Measurements from ENCODE around the gene CALN1. TPM values are rescaled to one million over a fixed set of nuclear protein-coding genes. Genes with fewer than 3 reads are reported as not detected.

Gene CALN1
- total and polyA plus RNA-seq, 12 donors, result not detected

- WGBS, 2 donors, result 16 to 19% methylated on average over 2 of the region's 2 CpGs
- ATAC-seq, result no peak
- H3K9me3 ChIP-seq, result peaks cover 0 to 30% (median 7%) of the 10 kb centered on the region in 11 donors
Measured at GRCh38 chr7:72281308-72281707, 130.8 kb downstream of the CALN1 start.

GRCh38 chr7:72279203-72279602 is 132.9 kb downstream of the CALN1 start:
- peaks cover 0 to 4% (median 0%) of the 10 kb centered on the region in 7 donors for H3K27me3 ChIP-seq

More at GRCh38 chr7:72281308-72281707, 130.8 kb downstream of the CALN1 start:
- TF ChIP-seq CTCF (IDR thresholded peaks at IDR 0.05), result no peak
- Histone ChIP-seq H3K27ac (no peak overlapping the region), H3K36me3 (no peaks in the 10 kb centered on the region), H3K4me1 (no peaks in the 10 kb centered on the region), H3K27me3 (peaks cover 0 to 4% (median 0%) of the 10 kb centered on the region in 7 donors), H3K4me3 (no peak overlapping the region)
- intact Hi-C loops (cut with DNase I), result no loop called here
- DNase-seq, result no peak

GRCh38 chr7:72278550-72278949 is 133.6 kb downstream of the CALN1 start:
- Histone ChIP-seq H3K4me3 (no peak overlapping the region), H3K27ac (no peak overlapping the region), H3K9me3 (peaks cover 0 to 28% (median 5%) of the 10 kb centered on the region in 11 donors), H3K4me1 (no peaks in the 10 kb centered on the region), H3K36me3 (no peaks in the 10 kb centered on the region), H3K27me3 (peaks cover 0 to 4% (median 0%) of the 10 kb centered on the region in 7 donors)
- intact Hi-C loops (cut with DNase I), result no loop called here
- 53 to 69% methylated on average over 8 of the region's 8 CpGs for WGBS, 2 donors
- TF ChIP-seq CTCF (IDR thresholded peaks at IDR 0.05), result no peak
- ATAC-seq (no peak), DNase-seq (no peak)

More at GRCh38 chr7:72279203-72279602, 132.9 kb downstream of the CALN1 start:
- Histone ChIP-seq H3K4me1 (no peaks in the 10 kb centered on the region), H3K36me3 (no peaks in the 10 kb centered on the region), H3K4me3 (no peak overlapping the region), H3K27ac (no peak overlapping the region), H3K9me3 (peaks cover 0 to 34% (median 6%) of the 10 kb centered on the region in 11 donors)
- DNase-seq (no peak), ATAC-seq (no peak)
- no peak for TF ChIP-seq CTCF (IDR thresholded peaks at IDR 0.05)
- intact Hi-C loops (cut with DNase I), result no loop called here
- WGBS, 2 donors, result 68 to 70% methylated on average over 3 of the region's 3 CpGs

GRCh38 chr7:72275382-72276070 is 136.6 kb downstream of the CALN1 start:
- Histone ChIP-seq H3K9me3 (peaks cover 0 to 32% (median 6%) of the 10 kb centered on the region in 11 donors), H3K36me3 (no peaks in the 10 kb centered on the region), H3K27me3 (no peaks in the 10 kb centered on the region), H3K27ac (no peak overlapping the region), H3K4me3 (no peak overlapping the region), H3K4me1 (no peaks in the 10 kb centered on the region)
- no peak for ATAC-seq
- no peak for DNase-seq
- TF ChIP-seq CTCF (IDR thresholded peaks at IDR 0.05), result no peak
- intact Hi-C loops (cut with DNase I), result no loop called here
- 81 to 90% methylated on average over 7 of the region's 7 CpGs for WGBS, 2 donors

Data from heart right ventricle (tissue), 16 donors.